HG03439 (cell line): ENCODE measurements around the gene ATP10A.

ENCODE experiments used
- ATAC-seq: cut with Tn5 transposase; IDR thresholded peaks from one replicate; pipeline ENCODE4 v1.9.1; 2021; ENCODE audit warnings: mild to moderate bottlenecking, moderate library complexity; ENCODE audit not compliant: unreplicated experiment

ATP10A gene

GRCh38 chr15:25742776-25743547, 120.2 kb downstream of the ATP10A start:
- ATAC-seq = no peak

GRCh38 chr15:25742041-25742730, 120.9 kb downstream of the ATP10A start:
- no peak for ATAC-seq

GRCh38 chr15:25741256-25741580, 121.9 kb downstream of the ATP10A start:
- ATAC-seq = no peak

GRCh38 chr15:25740383-25741255, 122.5 kb downstream of the ATP10A start:
- ATAC-seq = no peak

GRCh38 chr15:25739687-25740121, 123.4 kb downstream of the ATP10A start:
- no peak for ATAC-seq

GRCh38 chr15:25738171-25738965, 124.8 kb downstream of the ATP10A start:
- ATAC-seq = no peak

GRCh38 chr15:25737218-25737643, 125.9 kb downstream of the ATP10A start:
- no peak for ATAC-seq

GRCh38 chr15:25736461-25736860, 126.7 kb downstream of the ATP10A start:
- ATAC-seq = no peak

- ATAC-seq = no peak
Observed at GRCh38 chr15:25735550-25736384, 127.4 kb downstream of the ATP10A start.

GRCh38 chr15:25734680-25735355, 128.3 kb downstream of the ATP10A start:
- no peak for ATAC-seq

- ATAC-seq = no peak
Observed at GRCh38 chr15:25733856-25734679, 129.1 kb downstream of the ATP10A start.

GRCh38 chr15:25733036-25733855, 129.9 kb downstream of the ATP10A start:
- no peak for ATAC-seq

GRCh38 chr15:25732191-25732590, 130.9 kb downstream of the ATP10A start:
- no peak for ATAC-seq

- no peak for ATAC-seq
Observed at GRCh38 chr15:25731411-25731810, 131.7 kb downstream of the ATP10A start.

- ATAC-seq = no peak
Observed at GRCh38 chr15:25730918-25731317, 132.2 kb downstream of the ATP10A start.

- ATAC-seq = no peak
Observed at GRCh38 chr15:25728816-25729215, 134.3 kb downstream of the ATP10A start.

- ATAC-seq = no peak
Observed at GRCh38 chr15:25727867-25728600, 135.1 kb downstream of the ATP10A start.
